GM23338 (cell line): ENCODE data around the gene TK1.

Source experiments
- EZH2 ChIP-seq: fragments of 200-600 bp; sonication (generic); IDR thresholded peaks from one replicate; pipeline ENCODE4 v1.8.0; 2017; ENCODE audit warnings: antibody characterized with exemption, mild to moderate bottlenecking, low read depth; ENCODE audit not compliant: unreplicated experiment
- POLR2AphosphoS5 ChIP-seq: IDR thresholded peaks from 2 replicates; pipeline ENCODE4 v1.6.1; 2016; ENCODE audit warnings: antibody characterized with exemption, low read depth
- TF ChIP-seq, protein P1 (sequence below), 2 experiments: fragments of 200-600 bp in 1 of 2; sonication (generic) in 1 of 2; conservative IDR thresholded peaks; 2 replicates each; pipeline versions ENCODE4 v1.5.1 to v1.6.1; 2016 to 2017; ENCODE audit warnings: antibody characterized with exemption in 2 of 2, low read depth in 2 of 2, mild to moderate bottlenecking in 2 of 2, moderate library complexity in 1 of 2

DNA sequence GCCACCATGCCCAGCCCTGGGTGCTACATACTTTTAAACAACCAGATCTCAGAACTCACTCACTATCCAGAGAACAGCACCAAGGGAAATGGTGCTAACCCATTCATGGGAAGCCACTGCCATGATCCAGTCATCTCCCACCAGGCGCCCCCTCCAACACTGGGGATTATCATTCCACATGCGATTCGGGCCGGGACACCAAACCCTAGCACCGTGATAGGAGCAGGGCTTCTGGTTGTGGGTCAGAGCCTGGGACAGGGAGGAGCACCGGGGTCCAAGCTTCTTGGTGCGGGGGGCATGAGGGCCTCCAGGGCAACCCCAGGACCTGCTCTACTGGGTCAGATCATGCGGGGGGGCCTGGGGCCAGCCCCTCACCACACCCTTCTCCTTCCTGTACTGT lies 49.0 kb upstream of the TK1 start:
- TF ChIP-seq, protein P1, sequence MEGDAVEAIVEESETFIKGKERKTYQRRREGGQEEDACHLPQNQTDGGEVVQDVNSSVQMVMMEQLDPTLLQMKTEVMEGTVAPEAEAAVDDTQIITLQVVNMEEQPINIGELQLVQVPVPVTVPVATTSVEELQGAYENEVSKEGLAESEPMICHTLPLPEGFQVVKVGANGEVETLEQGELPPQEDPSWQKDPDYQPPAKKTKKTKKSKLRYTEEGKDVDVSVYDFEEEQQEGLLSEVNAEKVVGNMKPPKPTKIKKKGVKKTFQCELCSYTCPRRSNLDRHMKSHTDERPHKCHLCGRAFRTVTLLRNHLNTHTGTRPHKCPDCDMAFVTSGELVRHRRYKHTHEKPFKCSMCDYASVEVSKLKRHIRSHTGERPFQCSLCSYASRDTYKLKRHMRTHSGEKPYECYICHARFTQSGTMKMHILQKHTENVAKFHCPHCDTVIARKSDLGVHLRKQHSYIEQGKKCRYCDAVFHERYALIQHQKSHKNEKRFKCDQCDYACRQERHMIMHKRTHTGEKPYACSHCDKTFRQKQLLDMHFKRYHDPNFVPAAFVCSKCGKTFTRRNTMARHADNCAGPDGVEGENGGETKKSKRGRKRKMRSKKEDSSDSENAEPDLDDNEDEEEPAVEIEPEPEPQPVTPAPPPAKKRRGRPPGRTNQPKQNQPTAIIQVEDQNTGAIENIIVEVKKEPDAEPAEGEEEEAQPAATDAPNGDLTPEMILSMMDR (conservative IDR thresholded peaks at IDR 0.05; ENCODE audit: low read depth in 2 of 2): no peak
- TF ChIP-seq EZH2: no peak
- TF ChIP-seq POLR2AphosphoS5: no peak
